Measurements from ENCODE around the gene PDE10A. TPM values are rescaled to one million over a fixed set of nuclear protein-coding genes. Genes with fewer than 3 reads are reported as not detected.

PDE10A gene
- total and polyA plus RNA-seq, 2 of the 4 experiments (the other 2 are of a cell fraction) = 3.4 to 12.4 TPM

- no peak overlapping the region for H3K4ac ChIP-seq (ENCODE audit: low read depth, low read length)
- in situ Hi-C loops (cut with MboI; ENCODE audit: low sequenced_read_pairs) = no loop called here
- TF ChIP-seq CHD1 (IDR thresholded peaks at IDR 0.05; ENCODE audit: low read depth, low read length) = no peak
- no peak for TF ChIP-seq POLR2A (IDR thresholded peaks at IDR 0.05; ENCODE audit: low read depth, low read length)
- no peak for TF ChIP-seq CEBPB (IDR thresholded peaks at IDR 0.05; ENCODE audit: low read depth, low read length)
- no peak for TF ChIP-seq ELK1 (IDR thresholded peaks at IDR 0.05; ENCODE audit: borderline replicate concordance, low read depth, low read length)
- no peak for TF ChIP-seq MXI1 (IDR thresholded peaks at IDR 0.05; ENCODE audit: borderline replicate concordance, low read depth, low read length)
- no peak for TF ChIP-seq MAZ (IDR thresholded peaks at IDR 0.05; ENCODE audit: borderline replicate concordance, low read depth, low read length)
- no peak for TF ChIP-seq RCOR1 (IDR thresholded peaks at IDR 0.05; ENCODE audit: insufficient replicate concordance, low read length)
- no peak for TF ChIP-seq CTCF (conservative IDR thresholded peaks at IDR 0.05; ENCODE audit: low read depth, low read length)
- TF ChIP-seq RFX5 (IDR thresholded peaks at IDR 0.05; ENCODE audit: low read depth, low read length) = no peak
- TF ChIP-seq BHLHE40 (IDR thresholded peaks at IDR 0.05; ENCODE audit: low read depth, low read length) = no peak
- TF ChIP-seq SMC3 (IDR thresholded peaks at IDR 0.05; ENCODE audit: low read depth, low read length) = no peak
- no peak overlapping the region for H3K23ac ChIP-seq (ENCODE audit: low read depth, low read length)
- no peak overlapping the region for H2BK5ac ChIP-seq (ENCODE audit: low read depth, low read length, poor library complexity, severe bottlenecking)
- ATAC-seq (ENCODE audit: low read depth) (no peak), DNase-seq (no peak)
- CTCF ChIA-PET = no interaction called here
- no peaks in the 10 kb centered on the region for H3K79me1 ChIP-seq (ENCODE audit: low read depth in 1 of 2, low read length in 2 of 2)
- peaks cover 21% of the 10 kb centered on the region for H3K4me1 ChIP-seq (ENCODE audit: control insufficient read depth, insufficient read depth, low read length)
- no peak overlapping the region for H4K5ac ChIP-seq (ENCODE audit: low read depth, low read length)
- H3K4me2 ChIP-seq (ENCODE audit: low read depth, low read length) = no peak overlapping the region
- 65% methylated on average over 7 of the region's 12 CpGs; no CpG with 5 or more reads in 1 of the 2 experiments for WGBS, 2 experiments (ENCODE audit: extremely low coverage in 2 of 2, insufficient read length in 1 of 2)
- peak overlapping the region; percentile 4 for H2AFZ ChIP-seq (replicated peaks; ENCODE audit: low read length, poor library complexity)
- no peak overlapping the region for H3K14ac ChIP-seq (replicated peaks; ENCODE audit: low read depth, low read length)
- no peaks in the 10 kb centered on the region for H3K9me3 ChIP-seq (ENCODE audit: control insufficient read depth, insufficient read depth, low read length)
- POLR2A ChIA-PET (ENCODE audit: unreplicated experiment) = no interaction called here
- H3K56ac ChIP-seq (ENCODE audit: extremely low read depth, insufficient read depth, low read length) = no peak overlapping the region
- H3K4me3 ChIP-seq (ENCODE audit: insufficient read depth, low read depth, low read length) = no peak overlapping the region
- peaks cover 3% of the 10 kb centered on the region; the same call in 1 of the 2 replicates for H4K20me1 ChIP-seq (ENCODE audit: insufficient read depth, low read length)
- H4K8ac ChIP-seq (ENCODE audit: low read depth in 2 of 2, low read length in 2 of 2) = no peak overlapping the region
- H2BK20ac ChIP-seq (ENCODE audit: low read depth, low read length) = no peak overlapping the region
- no peak overlapping the region for H3K18ac ChIP-seq (ENCODE audit: low read depth, low read length)
- no TSS peak for BruUV-seq (replicated peaks)
- dilution Hi-C loops (cut with HindIII; ENCODE audit: low sequenced_read_pairs, unreplicated experiment) = no loop called here
- H3K36me3 ChIP-seq (ENCODE audit: control insufficient read depth, insufficient read depth, low read length) = no peaks in the 10 kb centered on the region
- intact Hi-C loops (cut with micrococcal nuclease) = no loop called here
- no peak overlapping the region; the same call in 1 of the 2 replicates for H4K91ac ChIP-seq (ENCODE audit: insufficient read depth, low read depth, low read length)
- H2AK9ac ChIP-seq (replicated peaks; ENCODE audit: low read depth, low read length, poor library complexity) = no peak overlapping the region
- no peak overlapping the region for H3K27ac ChIP-seq (ENCODE audit: insufficient read depth, low read length)
- no peaks in the 10 kb centered on the region for H3K27me3 ChIP-seq (ENCODE audit: control insufficient read depth, insufficient read depth, low read length)
- H3K9ac ChIP-seq (ENCODE audit: low read depth, low read length) = no peak overlapping the region
- no peak overlapping the region for H2BK15ac ChIP-seq (ENCODE audit: low read depth, low read length)
- H2BK120ac ChIP-seq (ENCODE audit: low read depth, low read length) = no peak overlapping the region
- H2AK5ac ChIP-seq (ENCODE audit: low read depth, low read length) = no peak overlapping the region
- peaks cover 23% of the 10 kb centered on the region for H3K9me1 ChIP-seq (ENCODE audit: insufficient read depth, low read length)
Observed at GRCh38 chr6:165694296-165694695, 31.3 kb upstream of the PDE10A start.
